Measurements from ENCODE around the gene LY6G5C.

Gene LY6G5C

GRCh38 chr6:31691078-31691463 is 10.2 kb upstream of the LY6G5C start:
- no peak for DNase-seq

DNA sequence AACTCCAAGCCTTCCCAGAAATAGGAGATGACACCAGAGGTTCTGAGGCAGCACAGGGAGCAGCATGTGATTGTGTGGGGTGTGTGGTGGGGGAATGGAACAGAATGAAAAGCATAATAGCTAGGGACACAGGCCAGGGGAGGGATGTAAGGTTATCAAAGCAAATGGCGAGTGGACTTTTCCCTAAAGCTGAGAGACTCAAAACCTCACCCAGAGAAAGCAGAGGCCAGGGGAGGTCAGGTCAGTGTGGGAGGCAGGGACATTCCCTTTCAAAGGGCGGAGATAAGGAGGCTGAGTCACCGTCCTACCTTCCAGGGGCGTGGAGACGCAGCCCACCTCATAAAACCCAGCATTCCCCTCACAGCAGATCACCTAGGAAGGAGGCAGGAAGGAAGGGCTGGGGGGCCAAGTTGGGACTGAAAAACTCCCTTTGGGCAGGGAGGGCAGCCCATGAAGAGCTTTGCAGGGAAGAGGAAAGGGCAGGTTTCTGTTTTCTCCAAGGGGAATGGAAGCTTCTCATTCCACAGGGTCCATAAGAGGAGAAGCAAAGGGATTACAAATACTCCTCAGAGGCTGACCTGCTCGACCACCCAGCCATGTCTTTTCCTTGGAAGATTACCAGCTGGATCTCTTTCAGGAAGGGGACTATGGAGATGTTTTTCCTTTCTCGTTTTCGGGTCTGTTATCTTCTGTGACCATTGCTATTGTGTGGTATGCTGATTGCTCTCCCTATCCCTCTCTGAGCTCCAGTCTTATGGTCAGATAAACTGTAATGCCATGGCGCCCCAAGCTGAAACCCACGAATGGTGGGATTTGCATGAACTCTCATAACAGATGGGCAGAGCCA is 9.6 kb upstream of the LY6G5C start:
- DNase-seq, result no peak

- no peak for DNase-seq
These were observed 8.6 kb upstream of the LY6G5C start for GRCh38 chr6:31689249-31690110.

DNA sequence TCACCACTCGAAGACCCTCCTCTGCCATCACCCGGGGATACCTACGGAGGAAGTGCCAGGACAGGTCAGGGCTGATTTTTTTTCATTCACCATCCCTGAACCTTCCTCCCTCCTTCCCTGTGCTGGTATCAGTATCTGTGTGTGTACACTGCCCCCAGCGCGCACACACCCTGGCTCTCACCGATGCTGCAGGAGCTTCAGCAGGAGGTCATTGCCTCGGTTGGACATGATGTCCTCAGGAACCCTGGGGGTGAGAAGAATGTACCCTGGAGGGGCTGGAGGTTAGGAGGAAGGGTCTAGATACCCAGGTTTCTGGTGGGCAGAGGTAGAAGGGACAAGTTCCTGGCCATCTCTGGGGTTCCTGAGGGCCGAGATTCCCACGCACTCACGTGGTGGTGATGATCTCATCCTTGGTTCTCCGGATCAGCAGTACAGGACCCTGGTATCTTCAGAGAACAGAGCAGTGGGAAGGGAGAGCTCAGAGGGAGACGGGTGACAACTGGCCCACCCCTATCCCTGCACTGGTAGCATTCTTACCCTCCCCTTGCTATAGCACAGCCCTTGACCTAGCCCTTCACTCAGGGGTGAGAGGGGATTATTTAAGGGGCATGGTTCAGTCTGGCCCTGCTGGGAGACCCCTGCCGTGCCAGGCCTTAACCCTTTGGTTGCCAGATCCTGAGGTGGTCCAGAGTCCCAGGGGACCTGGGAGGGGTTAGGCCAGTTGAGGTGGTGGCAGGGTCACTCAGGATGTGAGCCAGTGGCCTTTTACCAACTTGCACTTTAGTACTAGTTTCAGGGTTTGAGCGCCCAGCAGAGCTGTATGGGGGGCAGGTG is 7.2 kb upstream of the LY6G5C start:
- no peak for DNase-seq

- no peak for DNase-seq
These were observed 6.5 kb upstream of the LY6G5C start for GRCh38 chr6:31687321-31687720.

GRCh38 chr6:31686483-31686882 is 5.6 kb upstream of the LY6G5C start:
- no peak for DNase-seq

GRCh38 chr6:31683591-31683990 is 2.7 kb upstream of the LY6G5C start:
- DNase-seq, result no peak

DNA sequence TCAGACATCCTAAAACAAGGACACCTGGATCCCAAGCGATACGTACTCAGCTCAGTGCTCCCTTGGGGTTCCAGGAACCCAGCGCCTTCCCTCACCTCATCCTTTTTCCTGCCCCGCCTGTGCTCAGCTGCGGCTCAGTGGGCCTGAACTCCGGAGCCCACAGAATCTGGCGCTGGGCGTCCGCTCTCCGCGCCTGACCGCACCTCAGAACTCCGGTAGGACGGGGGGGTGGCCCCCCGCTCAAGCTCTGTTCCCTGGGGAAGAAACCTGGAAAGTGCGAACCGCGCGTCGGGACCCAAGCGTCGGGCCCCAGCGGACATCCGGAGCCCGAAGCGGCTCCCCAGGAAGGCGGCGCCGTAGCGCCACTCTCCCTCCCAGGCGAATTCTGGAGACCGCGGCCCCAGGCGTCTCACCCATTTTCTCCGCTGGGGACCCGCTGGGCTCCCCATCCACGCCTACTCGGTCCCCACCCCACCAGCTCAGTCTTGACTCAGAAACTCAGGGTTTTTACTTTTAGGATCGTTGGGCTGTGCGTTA is 336 bp upstream of the LY6G5C start:
- DNase-seq, result peak; percentile 51

GRCh38 chr6:31677955-31678354 is 2.9 kb downstream of the LY6G5C start:
- DNase-seq, result no peak

DNA sequence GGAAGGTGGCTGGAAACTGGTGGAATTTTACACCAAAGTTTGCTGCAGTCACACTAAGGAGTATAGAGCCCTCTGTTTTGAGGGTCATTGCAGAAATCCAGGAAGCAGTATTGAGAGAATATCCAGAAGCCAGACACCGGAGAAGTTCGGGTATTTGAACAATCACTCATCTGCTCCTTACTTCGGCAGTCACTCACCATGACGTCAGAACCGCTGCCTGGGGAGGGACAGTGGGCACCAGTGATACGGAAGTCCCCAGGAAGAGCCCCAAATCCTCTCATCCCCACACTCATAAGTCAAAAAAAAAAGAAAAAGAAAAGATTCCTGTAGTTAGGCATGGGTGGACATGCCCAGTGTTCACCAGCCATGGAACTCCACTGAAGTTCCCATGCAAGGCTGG is 4.0 kb downstream of the LY6G5C start:
- no peak for DNase-seq

DNA sequence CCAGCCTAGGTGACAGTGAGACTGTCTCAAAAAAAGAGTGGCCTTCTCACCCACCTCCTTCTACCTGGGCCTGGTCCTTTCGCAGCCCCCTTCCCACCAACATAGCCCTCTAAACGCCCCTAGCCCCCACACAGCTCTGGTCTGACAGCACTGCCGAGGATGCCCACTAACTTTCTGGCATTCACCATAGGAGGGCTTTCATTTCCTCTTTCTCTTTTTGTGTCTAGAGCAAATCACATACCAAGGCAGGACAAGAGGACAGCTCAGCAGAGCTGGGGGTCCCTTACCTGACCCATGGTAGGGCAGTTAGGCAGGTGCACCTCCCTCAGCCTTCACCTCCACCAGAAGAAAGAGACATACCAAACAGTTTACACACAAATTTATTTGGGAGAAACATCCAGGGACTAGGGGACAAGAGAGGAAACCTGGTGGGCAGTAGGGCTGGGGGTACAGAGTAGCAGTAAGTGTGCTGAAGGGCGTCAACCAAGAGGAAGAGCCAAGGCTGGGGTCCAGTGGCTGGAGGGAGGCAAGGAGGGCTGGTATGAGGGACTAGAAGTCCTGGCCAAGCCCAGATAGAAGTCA is 4.5 kb downstream of the LY6G5C start:
- DNase-seq, result no peak

GRCh38 chr6:31669676-31670075 is 11.2 kb downstream of the LY6G5C start, which contains the start of gene LY6G5B:
LY6G5B (plus strand) TSS chr6:31669976; CDS start chr6:31670951, 975 bp downstream.
- DNase-seq, result no peak

DNA sequence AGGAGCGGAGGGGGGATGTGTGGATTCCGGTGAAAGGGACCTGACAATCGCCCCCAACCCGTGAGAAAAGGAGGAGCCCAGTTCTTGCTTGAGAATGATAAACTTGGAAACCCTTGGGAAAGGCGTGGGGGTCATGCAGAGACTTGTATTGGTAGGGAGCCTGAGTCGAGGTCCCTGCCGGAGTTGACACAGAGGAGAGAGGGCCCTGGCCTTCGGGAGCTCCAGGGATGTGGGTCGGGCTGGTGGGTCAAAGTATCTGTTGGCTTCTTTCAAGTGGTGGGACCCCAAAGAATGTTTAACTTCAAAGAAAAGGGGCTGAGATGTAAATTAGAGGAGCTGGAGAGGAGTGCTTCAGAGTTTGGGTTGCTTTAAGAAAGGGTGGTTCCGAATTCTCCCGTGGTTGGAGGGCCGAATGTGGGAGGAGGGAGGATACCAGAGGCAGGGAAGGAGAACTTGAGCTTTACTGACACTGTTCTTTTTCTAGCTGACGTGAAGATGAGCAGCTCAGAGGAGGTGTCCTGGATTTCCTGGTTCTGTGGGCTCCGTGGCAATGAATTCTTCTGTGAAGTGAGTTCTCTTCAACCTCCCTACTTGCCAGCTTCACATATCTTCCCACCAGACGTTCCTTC is 14.4 kb downstream of the LY6G5C start:
- no peak for DNase-seq

GRCh38 chr6:31665501-31666336 is 15.1 kb downstream of the LY6G5C start, which contains the start of gene CSNK2B:
CSNK2B (plus strand) TSS chr6:31666080; CDS start chr6:31666832, 752 bp downstream.
- peak; percentile 94 for DNase-seq

- DNase-seq, result peak; percentile 84
These were observed 15.9 kb downstream of the LY6G5C start, which contains the start of gene GPANK1 for GRCh38 chr6:31664790-31665500. GPANK1 (minus strand) TSS chr6:31664997; CDS start chr6:31664478, 519 bp downstream.

GRCh38 chr6:31663961-31664789 is 16.7 kb downstream of the LY6G5C start:
- no peak for DNase-seq

- DNase-seq, result no peak
These were observed 17.5 kb downstream of the LY6G5C start for GRCh38 chr6:31663126-31663960.

DNA sequence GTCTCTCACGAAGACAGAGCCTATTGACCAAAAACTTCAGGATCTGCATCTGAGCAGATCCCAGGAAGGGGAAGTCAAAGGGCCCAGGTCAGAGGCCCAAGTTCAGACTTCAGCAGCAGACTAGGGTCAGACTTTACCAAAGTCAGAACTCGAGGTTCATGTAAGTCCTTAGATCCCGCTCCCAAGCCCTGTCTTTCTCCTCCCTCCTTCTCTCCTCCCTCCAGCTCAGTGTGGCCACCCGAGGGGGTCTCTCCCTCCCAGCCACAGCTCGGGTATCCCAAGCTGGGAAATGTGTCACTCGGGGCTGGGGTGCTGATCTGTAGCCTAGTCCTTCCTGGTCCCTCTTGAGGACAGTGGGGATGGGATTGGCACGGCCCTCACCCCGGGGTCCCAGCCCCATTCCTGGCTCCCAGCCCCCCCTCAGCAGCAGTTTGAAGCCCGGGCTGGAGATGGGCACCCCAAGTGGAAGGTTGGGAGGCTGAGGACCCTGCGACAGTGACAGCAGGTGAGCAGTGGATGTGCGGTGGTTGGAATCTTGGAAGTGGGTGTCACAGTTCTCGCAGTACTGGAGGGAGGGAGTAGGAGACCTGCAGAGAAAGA is 18.6 kb downstream of the LY6G5C start:
- DNase-seq, result no peak

Data from activated CD4-positive, CD25-positive, alpha-beta regulatory T cell treated with anti-CD3 and anti-CD28 coated beads, Interleukin-2, amount 50 U/mL, for 72 hours (primary cell).